Astrocyte (in vitro differentiated cells and primary cell): ENCODE data around the gene FCER1G.
"Not testable (repeated sequence)": the region's sequence is repeated elsewhere in the genome, so short reads cannot be mapped to it uniquely, and the experiment has no call there.

Experiments used
- EZH2 ChIP-seq: IDR thresholded peaks from 2 replicates; pipeline ENCODE4 v1.6.1; 2012; ENCODE audit warnings: mild to moderate bottlenecking, low read length, inconsistent platforms; ENCODE audit not compliant: insufficient read depth
- TF ChIP-seq, protein P1 (sequence below): IDR thresholded peaks from 2 replicates; pipeline ENCODE4 v1.5.1; 2011; ENCODE audit warnings: low read depth, mild to moderate bottlenecking, inconsistent platforms, low read length, moderate library complexity; ENCODE audit not compliant: insufficient read depth

DNA sequence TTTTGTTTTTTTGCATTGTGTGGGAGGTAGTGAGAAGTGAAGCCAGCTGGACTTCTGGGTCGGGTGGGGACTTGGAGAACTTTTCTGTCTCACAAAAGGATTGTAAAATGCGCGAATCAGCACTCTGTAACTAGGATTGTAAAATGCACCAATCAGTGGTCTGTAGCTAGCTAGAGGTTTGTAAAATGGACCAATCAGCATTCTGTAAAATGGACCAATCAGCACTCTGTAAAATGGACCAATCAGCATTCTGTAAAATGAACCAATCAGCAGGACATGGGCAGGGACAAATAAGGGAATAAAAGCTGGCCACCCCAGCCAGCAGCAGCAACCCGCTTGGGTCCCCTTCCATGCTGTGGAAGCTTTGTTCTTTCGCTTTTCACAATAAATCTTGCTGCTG, 35.0 kb downstream of the FCER1G start:
- TF ChIP-seq, protein P1, sequence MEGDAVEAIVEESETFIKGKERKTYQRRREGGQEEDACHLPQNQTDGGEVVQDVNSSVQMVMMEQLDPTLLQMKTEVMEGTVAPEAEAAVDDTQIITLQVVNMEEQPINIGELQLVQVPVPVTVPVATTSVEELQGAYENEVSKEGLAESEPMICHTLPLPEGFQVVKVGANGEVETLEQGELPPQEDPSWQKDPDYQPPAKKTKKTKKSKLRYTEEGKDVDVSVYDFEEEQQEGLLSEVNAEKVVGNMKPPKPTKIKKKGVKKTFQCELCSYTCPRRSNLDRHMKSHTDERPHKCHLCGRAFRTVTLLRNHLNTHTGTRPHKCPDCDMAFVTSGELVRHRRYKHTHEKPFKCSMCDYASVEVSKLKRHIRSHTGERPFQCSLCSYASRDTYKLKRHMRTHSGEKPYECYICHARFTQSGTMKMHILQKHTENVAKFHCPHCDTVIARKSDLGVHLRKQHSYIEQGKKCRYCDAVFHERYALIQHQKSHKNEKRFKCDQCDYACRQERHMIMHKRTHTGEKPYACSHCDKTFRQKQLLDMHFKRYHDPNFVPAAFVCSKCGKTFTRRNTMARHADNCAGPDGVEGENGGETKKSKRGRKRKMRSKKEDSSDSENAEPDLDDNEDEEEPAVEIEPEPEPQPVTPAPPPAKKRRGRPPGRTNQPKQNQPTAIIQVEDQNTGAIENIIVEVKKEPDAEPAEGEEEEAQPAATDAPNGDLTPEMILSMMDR = not testable (repeated sequence)
- TF ChIP-seq EZH2 = not testable (repeated sequence)
